Effector memory CD8-positive, alpha-beta T cell (primary cell): Measurements from ENCODE around the gene MYH7.

Source experiments
- ATAC-seq: fragments of 150-1000 bp; cut with Tn5 transposase; replicated peaks from 2 replicates; pipeline ENCODE4 v1.10.0; 2021; ENCODE audit warnings: mild to moderate bottlenecking, moderate library complexity
- DNase-seq, 3 experiments: peaks; one replicate each; pipeline ENCODE4 v3.0.0; 2021
- H3K27ac Mint-ChIP-seq, 2 donors: one replicate each; pipeline ENCODE4 v1.8.0; 2022; ENCODE audit warnings: mild to moderate bottlenecking in 2 of 2, mixed read lengths in 2 of 2, moderate library complexity in 2 of 2
- H3K27me3 Mint-ChIP-seq, 2 donors: one replicate each; pipeline ENCODE4 v1.8.0; 2022; ENCODE audit warnings: mixed read lengths in 2 of 2
- H3K36me3 Mint-ChIP-seq: one replicate; pipeline ENCODE4 v1.8.0; 2022; ENCODE audit warnings: mild to moderate bottlenecking, moderate library complexity, mixed read lengths; ENCODE audit not compliant: insufficient read depth
- H3K4me1 Mint-ChIP-seq, 2 donors: one replicate each; pipeline ENCODE4 v1.8.0; 2022; ENCODE audit warnings: low read depth in 2 of 2, mixed read lengths in 2 of 2
- H3K4me3 Mint-ChIP-seq, 2 donors: one replicate each; pipeline ENCODE4 v1.8.0; 2022; ENCODE audit warnings: mild to moderate bottlenecking in 2 of 2, mixed read lengths in 2 of 2, moderate library complexity in 2 of 2
- H3K9me3 Mint-ChIP-seq, 2 donors: one replicate each; pipeline ENCODE4 v1.8.0; 2022; ENCODE audit warnings: mixed read lengths in 2 of 2

The MYH7 gene

DNA sequence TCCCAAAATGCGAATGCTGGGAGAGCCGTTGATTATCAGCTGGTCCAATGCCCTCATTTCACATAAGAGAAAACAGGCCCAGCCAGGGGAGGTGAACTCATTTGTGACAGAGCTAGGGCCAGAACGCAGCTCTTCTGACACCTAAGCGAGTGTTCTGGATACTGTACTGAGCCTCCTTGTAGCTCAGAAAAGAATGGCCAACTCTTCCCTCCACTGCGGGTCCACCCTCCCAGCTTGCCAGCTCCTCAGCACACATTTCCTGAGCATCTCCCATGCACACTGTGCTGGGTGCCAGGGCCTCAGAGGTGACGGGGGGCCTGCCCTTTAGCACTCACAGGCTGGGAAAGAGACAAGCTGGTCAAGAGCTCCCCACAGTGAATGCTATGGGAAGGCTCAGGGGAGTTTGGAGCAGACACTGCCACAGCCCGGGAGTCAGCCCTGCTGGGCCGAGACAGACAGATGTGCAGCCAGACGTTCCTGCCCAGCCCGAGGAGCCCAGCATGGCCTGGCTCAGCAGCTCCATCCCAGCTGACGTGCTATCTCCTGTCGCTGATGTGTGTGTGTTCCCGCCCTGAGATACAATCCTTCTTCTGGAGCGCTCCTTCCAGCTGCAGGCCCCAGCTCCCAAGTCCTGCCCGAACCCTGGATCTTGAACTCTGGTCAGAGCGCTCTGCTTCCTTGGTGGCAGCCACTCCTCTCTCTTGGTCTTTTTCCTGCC is 55.1 kb downstream of the MYH7 start:
- H3K9me3 Mint-ChIP-seq = no peaks in the 10 kb centered on the region
- ATAC-seq (no peak), DNase-seq (no peak)
- peaks cover 32 to 66% of the 10 kb centered on the region in 2 donors for H3K27me3 Mint-ChIP-seq
- no peaks in the 10 kb centered on the region for H3K36me3 Mint-ChIP-seq
- H3K4me1 Mint-ChIP-seq = no peaks in the 10 kb centered on the region
- H3K4me3 Mint-ChIP-seq = no peak overlapping the region
- H3K27ac Mint-ChIP-seq = no peak overlapping the region

DNA sequence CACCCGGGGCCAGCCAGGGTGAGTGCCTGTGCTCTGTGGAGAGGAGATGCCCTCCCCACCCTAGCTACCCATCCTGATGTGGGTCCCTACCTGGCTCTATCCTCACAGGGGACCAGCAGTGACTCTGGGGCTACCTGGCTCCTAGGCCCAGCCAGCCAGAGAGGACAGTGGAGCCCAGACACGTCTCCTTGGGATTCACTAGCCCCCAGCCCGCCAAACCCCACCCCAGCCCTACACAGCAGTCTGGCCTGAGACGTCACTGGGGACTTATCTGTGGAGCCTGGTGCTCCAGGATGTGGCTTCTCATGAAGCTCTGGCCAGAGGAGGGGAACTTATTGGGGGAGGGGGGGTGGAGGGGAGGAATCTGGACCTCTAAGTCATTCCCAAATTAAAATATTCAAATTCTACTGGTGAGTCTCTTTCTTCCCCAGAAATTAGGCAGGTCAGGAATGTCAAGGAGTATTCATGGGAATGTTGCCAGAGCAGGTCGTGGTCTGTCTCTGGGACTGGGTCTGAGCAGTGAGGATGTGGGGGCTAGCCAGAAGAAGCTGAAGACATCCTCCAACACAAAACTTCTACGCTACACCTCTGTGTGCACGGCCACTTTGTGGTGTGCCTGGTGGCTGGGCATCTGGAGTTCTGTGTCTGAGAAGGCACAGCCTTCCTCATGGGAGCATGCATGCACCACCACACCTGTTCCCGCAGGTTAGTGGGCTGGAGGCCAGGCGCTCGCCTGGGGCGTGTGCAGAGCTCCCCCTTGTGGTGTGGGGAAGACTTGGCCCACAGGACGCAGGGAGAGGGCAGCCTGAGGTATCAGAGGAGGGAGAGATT is 55.9 kb downstream of the MYH7 start:
- H3K27ac Mint-ChIP-seq = no peak overlapping the region
- H3K4me1 Mint-ChIP-seq = no peaks in the 10 kb centered on the region
- peak; percentile 56 to 62 (median 59) for DNase-seq
- ATAC-seq = peak; percentile 82
- peaks cover 26 to 66% of the 10 kb centered on the region in 2 donors for H3K27me3 Mint-ChIP-seq
- no peaks in the 10 kb centered on the region for H3K9me3 Mint-ChIP-seq
- H3K4me3 Mint-ChIP-seq = no peak overlapping the region
- no peaks in the 10 kb centered on the region for H3K36me3 Mint-ChIP-seq

DNA sequence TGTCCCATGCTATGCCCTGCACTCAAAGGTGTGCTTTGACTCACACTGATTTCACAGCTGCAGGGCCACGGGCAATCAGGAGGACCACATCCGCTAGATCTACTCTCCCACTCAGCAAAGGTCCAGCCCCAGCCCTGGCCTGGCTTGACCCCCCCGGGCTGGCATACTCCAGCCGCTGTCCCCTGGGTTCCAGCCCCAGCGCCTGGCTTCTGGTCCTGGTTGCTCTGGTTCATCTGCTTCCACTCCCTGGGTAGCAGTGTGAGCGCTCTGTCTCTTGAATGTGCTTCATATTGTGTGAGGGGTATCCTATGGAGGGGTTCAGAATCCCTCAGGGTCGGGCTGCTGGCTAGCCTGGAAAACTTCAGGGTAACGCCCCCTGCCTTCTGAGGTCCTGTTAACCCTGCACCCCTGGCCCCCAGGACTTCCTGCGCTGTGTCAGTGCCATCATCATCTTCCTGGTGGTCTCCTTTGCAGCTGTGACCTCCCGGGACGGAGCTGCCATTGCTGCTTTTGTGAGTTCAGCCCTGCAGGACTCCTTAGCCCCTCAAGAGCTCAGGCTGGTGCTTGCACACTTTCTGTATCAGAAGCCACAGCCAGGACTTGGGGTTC is 56.7 kb downstream of the MYH7 start:
- Mint-ChIP-seq H3K9me3 (no peaks in the 10 kb centered on the region), H3K4me1 (no peaks in the 10 kb centered on the region), H3K27me3 (peaks cover 21 to 66% of the 10 kb centered on the region in 2 donors), H3K27ac (no peak overlapping the region), H3K4me3 (no peak overlapping the region), H3K36me3 (no peaks in the 10 kb centered on the region)
- ATAC-seq (no peak), DNase-seq (no peak)

DNA sequence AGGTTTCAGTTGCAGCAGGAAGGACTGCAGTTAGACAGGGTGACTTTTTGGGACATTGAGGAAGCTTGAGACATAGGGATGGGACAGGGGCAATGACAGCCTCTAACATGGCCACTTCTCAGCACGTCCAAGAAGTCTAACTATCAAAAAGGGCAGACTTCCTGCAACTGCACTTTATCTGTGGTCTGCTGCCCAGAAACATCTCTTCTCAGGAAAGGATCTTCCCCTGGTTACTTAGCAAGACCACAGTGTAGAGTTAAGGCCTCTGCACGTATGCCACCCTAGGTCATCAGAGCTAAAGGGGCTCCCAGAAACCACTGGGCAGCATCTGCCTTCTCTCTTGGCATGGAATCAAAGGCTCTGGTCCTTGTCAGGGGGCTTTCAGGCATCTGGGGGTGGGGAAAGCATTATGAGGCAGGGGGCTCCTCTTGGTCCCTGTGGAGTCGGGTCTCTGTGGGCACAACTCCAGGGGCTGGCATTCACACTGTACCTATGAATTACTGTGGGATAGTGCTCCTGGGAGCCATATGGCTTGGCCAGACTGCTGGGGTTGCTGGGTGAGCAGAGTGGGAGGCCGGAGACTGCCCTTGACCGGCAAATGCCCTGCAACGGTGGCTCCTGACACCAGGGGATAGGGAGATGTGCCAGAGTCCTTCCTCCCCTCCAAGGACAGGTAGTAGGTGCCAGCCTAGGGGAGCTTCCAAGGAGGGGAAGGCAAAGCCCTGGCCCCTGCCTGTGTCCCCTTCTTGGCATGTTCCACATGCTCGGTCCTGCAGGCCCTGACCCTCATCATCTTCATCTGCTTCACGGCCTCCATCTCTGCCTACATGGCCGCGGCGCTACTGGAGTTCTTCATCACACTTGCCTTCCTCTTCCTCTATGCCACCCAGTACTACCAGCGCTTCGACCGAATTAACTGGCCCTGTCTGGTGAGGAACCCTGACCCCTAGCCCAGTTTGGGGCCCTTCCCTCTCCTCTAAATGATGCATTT is 57.6 kb downstream of the MYH7 start:
- Mint-ChIP-seq H3K27me3 (peaks cover 20 to 60% of the 10 kb centered on the region in 2 donors), H3K36me3 (no peaks in the 10 kb centered on the region), H3K9me3 (no peaks in the 10 kb centered on the region), H3K27ac (peak overlapping the region in 1 of 2 donors; percentile 54), H3K4me3 (no peak overlapping the region), H3K4me1 (no peaks in the 10 kb centered on the region)
- ATAC-seq (no peak), DNase-seq (no peak)

DNA sequence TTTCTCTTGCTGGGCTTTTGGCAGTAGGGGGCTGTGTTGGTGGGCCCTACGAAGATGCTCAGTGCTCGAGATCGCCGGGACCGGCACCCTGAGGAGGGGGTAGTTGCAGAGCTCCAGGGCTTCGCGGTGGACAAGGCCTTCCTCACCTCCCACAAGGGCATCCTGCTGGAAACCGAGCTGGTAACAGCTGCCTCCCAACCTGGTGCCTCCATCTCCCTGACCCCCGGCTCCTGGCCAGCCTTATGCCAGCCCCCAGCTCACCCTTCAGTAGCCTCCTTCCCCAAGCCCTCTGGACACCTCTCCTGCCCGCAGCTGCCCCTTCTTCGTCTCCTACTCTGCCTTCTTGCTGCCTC is 58.3 kb downstream of the MYH7 start:
- Mint-ChIP-seq H3K27ac (peak overlapping the region in 1 of 2 donors; percentile 54), H3K27me3 (peaks cover 14 to 54% of the 10 kb centered on the region in 2 donors), H3K9me3 (no peaks in the 10 kb centered on the region), H3K4me1 (no peaks in the 10 kb centered on the region), H3K36me3 (no peaks in the 10 kb centered on the region), H3K4me3 (no peak overlapping the region)
- DNase-seq (no peak), ATAC-seq (no peak)

DNA sequence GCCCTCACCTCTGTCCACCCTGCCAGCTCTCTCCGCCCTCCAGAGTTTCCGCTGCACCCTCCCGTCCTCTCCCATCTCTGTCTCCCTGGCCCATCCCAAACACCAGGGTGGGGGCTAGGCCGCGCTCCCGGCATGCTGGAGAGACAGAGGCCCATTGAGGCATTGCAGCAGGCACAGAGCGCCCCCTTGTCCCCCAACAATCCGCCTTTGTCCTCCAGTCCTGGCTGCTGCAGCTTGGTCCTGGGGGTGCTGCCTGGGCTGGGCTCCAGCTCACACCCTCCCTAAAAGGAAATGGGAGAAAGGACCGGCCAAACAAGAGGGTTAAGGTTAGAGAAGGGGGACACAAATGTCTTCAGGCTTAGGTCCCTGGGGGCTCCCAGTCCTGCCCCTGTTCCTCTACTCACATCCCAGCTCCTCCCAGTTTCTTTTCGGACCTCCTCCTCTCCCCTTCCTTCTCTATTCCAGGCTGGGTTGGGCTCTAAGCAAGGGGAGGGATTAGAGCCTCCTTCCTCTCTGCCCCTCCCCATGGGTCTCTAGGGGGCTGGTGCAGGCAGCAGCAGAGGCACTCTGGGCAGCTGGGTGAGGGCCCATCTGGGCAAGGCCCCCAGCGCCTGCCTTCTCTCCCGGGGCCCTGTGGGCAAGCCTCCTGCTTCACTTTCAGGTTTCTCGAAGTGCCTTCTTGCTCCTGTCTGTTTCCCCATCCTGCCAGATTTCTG is 58.8 kb downstream of the MYH7 start, which contains the start of gene CMTM5:
Gene CMTM5, plus strand, starts transcription at position 565 of the 716 bp plus-strand sequence. CDS start 206 bp downstream, outside the sequence.
- Mint-ChIP-seq H3K27ac (peak within 1 kb of the TSS in 1 of 2 donors; percentile 54), H3K4me1 (no peaks in the 10 kb centered on the region)
- no peak for DNase-seq

DNA sequence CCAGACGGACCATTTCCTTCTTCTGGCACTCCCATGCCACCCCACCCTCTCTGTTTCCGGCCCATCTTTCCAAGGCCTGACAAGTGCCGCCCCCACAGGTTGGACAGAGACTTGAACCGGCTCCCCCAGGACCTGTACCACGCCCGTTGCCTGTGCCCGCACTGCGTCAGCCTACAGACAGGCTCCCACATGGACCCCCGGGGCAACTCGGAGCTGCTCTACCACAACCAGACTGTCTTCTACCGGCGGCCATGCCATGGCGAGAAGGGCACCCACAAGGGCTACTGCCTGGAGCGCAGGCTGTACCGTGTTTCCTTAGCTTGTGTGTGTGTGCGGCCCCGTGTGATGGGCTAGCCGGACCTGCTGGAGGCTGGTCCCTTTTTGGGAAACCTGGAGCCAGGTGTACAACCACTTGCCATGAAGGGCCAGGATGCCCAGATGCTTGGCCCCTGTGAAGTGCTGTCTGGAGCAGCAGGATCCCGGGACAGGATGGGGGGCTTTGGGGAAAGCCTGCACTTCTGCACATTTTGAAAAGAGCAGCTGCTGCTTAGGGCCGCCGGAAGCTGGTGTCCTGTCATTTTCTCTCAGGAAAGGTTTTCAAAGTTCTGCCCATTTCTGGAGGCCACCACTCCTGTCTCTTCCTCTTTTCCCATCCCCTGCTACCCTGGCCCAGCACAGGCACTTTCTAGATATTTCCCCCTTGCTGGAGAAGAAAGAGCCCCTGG is 59.8 kb downstream of the MYH7 start:
- H3K9me3 Mint-ChIP-seq = no peaks in the 10 kb centered on the region
- ATAC-seq (no peak), DNase-seq (no peak)
- H3K27ac Mint-ChIP-seq = no peak overlapping the region
- H3K36me3 Mint-ChIP-seq = no peaks in the 10 kb centered on the region
- peaks cover 2 to 48% of the 10 kb centered on the region in 2 donors for H3K27me3 Mint-ChIP-seq
- H3K4me1 Mint-ChIP-seq = no peaks in the 10 kb centered on the region
- no peak overlapping the region for H3K4me3 Mint-ChIP-seq

More for the DNA sequence above, 58.8 kb downstream of the MYH7 start, which contains the start of gene CMTM5:
- Mint-ChIP-seq H3K4me3 (no peak within 1 kb of the TSS), H3K36me3 (no peaks in the 10 kb centered on the region), H3K27me3 (peaks cover 9 to 48% of the 10 kb centered on the region in 2 donors), H3K9me3 (no peaks in the 10 kb centered on the region)
- ATAC-seq = no peak

DNA sequence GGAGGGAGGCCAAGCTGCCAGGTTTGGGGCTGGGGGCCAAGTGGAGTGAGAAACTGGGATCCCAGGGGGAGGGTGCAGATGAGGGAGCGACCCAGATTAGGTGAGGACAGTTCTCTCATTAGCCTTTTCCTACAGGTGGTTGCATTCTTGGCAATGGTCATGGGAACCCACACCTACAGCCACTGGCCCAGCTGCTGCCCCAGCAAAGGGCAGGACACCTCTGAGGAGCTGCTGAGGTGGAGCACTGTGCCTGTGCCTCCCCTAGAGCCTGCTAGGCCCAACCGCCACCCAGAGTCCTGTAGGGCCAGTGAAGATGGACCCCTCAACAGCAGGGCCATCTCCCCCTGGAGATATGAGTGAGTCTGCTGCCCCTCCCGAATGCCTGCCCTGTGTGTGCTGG is 62.4 kb downstream of the MYH7 start:
- H3K9me3 Mint-ChIP-seq = no peaks in the 10 kb centered on the region
- DNase-seq (no peak), ATAC-seq (no peak)
- peaks cover 0 to 34% of the 10 kb centered on the region in 2 donors for H3K27me3 Mint-ChIP-seq
- H3K36me3 Mint-ChIP-seq = no peaks in the 10 kb centered on the region
- H3K4me3 Mint-ChIP-seq = no peak overlapping the region
- no peaks in the 10 kb centered on the region for H3K4me1 Mint-ChIP-seq
- H3K27ac Mint-ChIP-seq = no peak overlapping the region

DNA sequence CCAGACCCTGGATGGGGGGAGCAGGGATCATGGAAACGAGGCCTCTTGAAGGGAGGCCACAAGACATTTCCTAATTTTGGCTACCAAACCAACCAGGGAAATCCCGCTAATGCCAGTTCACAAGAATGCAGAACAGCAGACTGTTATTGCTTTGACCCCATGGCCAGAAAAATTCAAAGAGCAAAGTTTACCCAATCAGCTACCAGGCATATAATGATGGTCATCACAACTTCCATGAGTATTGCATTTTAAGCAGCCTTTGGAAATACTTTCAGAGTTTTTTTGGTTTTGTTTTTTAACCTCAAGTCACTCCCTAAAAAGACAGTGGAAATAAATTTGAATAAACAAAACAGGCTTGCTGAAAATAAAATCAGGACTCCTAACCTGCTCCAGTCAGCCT is 63.0 kb downstream of the MYH7 start, which contains the start of gene IL25:
Gene IL25, plus strand, starts transcription at position 301 of the 400 bp plus-strand sequence.
- no peaks in the 10 kb centered on the region for H3K9me3 Mint-ChIP-seq
- H3K27ac Mint-ChIP-seq = no peak within 1 kb of the TSS
- ATAC-seq (no peak), DNase-seq (no peak)
- H3K4me3 Mint-ChIP-seq = no peak within 1 kb of the TSS
- peaks cover 3 to 34% of the 10 kb centered on the region in 2 donors for H3K27me3 Mint-ChIP-seq
- H3K36me3 Mint-ChIP-seq = no peaks in the 10 kb centered on the region
- no peaks in the 10 kb centered on the region for H3K4me1 Mint-ChIP-seq

DNA sequence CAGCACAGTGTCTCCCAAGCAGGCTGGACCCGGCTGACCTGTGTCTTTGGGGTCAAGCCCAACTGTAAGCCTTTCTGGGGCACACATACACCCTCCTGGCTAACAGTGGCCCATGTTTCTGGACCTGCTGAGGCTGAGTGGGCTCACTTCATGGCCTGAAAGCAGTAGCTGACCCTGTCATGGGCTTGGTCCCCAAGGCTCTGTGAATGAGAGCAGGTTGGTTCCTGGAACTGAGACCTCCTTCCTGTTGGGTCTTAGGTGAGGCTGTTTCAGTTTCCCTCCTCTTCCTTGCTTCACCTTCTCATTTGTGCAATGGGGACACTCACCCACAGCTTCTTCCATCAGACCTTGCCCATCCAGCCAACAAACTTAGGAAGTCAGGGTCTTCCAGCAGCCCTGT is 63.6 kb downstream of the MYH7 start:
- Mint-ChIP-seq H3K27me3 (peaks cover 9 to 34% of the 10 kb centered on the region in 2 donors), H3K9me3 (no peaks in the 10 kb centered on the region), H3K27ac (no peak overlapping the region), H3K4me1 (no peaks in the 10 kb centered on the region), H3K4me3 (no peak overlapping the region), H3K36me3 (no peaks in the 10 kb centered on the region)
- no peak for DNase-seq
- no peak for ATAC-seq

DNA sequence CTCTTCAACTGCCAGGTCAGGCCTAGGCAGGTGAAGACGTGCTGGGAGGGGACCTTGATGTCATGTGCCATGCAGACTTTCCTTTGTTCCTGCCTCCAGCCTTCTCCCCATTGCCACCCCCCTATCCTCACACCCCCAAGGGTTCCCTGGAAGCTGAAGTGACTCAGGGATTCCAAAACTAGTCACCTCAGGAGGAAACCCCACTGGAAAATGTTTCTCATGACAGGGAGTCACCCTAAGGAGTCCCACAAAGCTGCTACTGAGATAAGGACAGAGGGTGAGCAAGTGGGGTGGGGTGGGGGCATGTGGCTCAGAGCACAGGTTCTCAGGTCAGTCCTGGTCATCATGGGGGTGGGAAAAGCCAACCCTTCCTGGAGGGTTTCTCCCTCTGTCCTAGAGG is 65.2 kb downstream of the MYH7 start:
- H3K27me3 Mint-ChIP-seq = peaks cover 14 to 41% of the 10 kb centered on the region in 2 donors
- no peaks in the 10 kb centered on the region for H3K36me3 Mint-ChIP-seq
- no peak overlapping the region for H3K4me3 Mint-ChIP-seq
- H3K9me3 Mint-ChIP-seq = no peaks in the 10 kb centered on the region
- no peak overlapping the region for H3K27ac Mint-ChIP-seq
- DNase-seq = no peak
- H3K4me1 Mint-ChIP-seq = no peaks in the 10 kb centered on the region
- ATAC-seq = no peak

DNA sequence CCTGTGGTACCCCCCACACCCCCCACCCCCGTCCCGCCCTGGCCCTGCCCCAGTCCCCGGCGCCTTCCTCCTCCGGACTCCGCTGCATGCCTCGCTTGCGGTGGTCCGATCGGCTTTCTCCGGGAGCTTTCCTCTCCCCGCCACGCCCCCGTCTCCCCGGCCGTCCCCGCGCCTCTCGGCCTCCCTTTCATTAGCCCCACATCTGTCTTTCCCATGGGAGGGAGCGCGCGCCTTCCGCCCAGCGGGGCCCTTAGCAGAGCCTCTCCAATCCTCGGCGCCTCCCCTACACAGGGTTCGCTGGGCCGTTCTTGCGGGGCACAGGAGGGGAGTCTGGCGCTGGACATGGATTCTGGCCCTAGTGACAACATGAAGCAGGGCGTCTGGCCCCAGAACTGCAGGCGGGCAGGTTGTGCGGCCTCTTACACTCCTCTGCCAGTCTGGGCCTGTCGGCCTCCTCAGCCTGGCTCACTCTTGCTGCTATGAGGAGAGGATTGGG is 69.0 kb downstream of the MYH7 start:
- ATAC-seq (no peak), DNase-seq (no peak)
- Mint-ChIP-seq H3K9me3 (no peaks in the 10 kb centered on the region), H3K27ac (no peak overlapping the region), H3K4me1 (no peaks in the 10 kb centered on the region), H3K27me3 (peaks cover 22 to 55% of the 10 kb centered on the region in 2 donors), H3K36me3 (peaks cover 4% of the 10 kb centered on the region), H3K4me3 (no peak overlapping the region)
